DMS79 treated with DMSO at 0.1 percent for 48 hours (cell line): ENCODE measurements around the gene MEN1.

Source experiments
- DNase-seq: peaks from one replicate; lab custom pipeline; 2025; lab: John Stamatoyannopoulos, UW

Gene MEN1

DNA sequence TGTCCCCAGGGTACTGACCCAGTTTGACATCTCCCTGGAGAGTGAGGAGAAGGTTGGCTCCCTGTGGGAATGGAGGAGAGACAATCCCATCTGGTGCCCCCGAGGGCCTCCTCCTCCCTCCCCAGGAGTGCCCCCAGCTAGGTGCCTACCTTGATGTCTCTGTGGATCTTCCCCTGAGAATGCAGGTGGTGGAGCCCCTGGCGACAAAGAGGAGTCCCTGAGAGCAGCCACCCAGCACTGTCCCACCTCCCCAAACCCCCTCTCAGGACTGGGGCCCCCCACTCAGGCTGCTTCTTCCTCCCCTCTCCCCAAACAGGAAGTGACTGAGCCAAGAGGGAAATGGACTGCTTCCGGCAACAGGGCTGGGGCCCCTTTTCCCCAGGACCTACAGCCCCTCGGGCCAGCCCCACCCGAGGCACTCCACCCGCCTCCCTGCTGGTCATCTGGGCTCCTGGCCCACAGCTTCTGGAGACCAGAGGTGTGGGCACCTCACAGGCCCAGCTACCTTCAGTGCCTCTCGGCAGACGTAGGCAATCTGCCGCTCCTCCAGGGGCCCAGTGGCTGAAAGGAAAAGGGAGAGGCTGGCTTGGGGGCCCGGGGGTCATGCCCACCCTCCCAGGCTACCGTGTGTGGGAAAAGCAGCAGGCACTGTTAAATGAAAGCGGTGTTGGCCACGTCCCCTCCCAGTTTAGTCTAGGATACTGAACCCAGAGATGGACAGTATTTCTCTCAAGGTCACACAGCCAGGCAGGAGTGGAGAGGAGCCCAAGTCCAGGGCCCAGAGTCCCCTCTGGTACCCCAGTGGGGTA lies 8.6 kb downstream of the MEN1 start:
- no peak for DNase-seq

- DNase-seq = no peak
Measured at GRCh38 chr11:64801158-64801464, 9.2 kb downstream of the MEN1 start.

- DNase-seq = no peak
Measured at GRCh38 chr11:64800303-64801157, 9.8 kb downstream of the MEN1 start.

GRCh38 chr11:64799623-64800302 lies 10.6 kb downstream of the MEN1 start:
- no peak for DNase-seq

- no peak for DNase-seq
Measured at GRCh38 chr11:64799256-64799622, 11.1 kb downstream of the MEN1 start.

DNA sequence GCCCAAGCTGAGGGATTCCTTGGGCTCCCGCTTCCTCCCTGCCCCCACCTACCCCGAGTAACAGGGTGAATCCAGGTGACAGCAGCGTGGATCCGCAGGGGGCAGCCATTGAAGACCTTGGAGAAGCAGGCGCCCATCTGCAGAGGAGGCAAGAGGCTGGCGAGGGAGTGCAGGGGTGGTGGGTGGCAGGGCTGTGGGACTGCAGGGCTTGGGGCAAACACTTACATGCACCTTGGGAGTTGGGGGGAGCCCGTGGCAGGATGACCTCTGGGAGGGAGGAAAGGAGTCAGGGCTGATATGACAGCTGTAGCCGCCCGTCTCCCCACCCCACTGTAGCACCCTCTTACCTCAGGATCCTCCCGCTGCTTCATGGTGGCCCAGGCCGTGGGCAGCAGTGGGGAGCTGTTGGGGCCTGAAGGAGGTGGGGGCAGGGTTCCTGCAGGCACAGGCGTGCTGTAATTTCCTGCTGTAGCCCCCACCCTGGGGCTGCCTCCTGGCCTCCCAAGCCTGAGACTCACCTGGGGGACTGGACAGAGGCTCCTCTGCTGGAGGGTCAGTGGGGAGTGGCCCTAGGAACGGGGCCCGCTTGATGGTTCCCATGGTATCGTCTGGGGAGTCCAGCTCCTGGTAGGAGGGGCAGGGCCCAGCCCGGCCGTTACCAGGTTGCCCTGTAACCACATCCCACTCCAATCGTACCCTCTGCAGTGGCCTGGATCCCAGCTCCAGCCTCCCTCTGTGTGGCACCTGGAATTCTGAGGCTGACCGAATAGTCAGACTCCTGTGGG lies 13.4 kb downstream of the MEN1 start:
- no peak for DNase-seq

GRCh38 chr11:64796047-64796756 lies 14.1 kb downstream of the MEN1 start:
- DNase-seq = no peak

DNA sequence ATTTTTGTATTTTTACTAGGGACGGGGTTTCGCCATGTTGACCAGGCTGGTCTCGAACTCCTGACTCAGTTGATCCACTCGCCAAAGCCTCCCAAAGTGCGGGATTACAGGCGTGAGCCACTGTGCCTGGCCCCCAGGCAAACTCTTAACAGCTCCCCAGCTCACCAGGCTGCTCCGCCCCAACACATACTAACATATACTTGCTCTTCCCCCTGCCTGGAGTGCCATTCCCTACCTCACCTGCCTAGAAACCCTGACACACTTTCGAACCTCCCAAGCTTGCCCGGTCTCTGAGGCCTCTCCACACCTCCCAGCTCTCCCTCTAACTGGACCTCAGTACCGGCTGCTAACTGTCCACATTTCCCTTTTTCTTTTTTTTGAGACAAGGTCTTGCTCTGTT lies 15.8 kb downstream of the MEN1 start:
- DNase-seq = no peak

GRCh38 chr11:64793271-64794160 lies 16.8 kb downstream of the MEN1 start:
- no peak for DNase-seq

DNA sequence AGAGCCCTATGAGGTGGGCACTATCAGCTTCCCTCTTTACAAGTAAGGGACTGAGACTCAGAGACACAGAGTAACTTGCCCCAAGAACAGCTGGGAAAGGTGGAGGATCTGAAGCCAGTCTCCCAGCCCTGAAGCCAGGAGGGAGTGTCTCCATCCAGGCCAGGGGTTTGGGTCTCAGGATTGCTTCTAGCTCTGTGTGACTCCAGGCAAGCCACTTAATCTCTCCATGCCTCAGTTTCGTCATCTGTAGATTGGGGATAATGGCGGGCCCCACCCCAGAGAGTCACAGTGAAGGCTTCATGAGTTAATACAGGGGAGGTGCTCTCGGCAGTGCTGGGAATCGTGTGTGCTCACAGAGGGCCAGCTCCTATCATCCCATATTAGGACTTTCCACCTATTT lies 17.9 kb downstream of the MEN1 start:
- DNase-seq = no peak

- no peak for DNase-seq
Measured at GRCh38 chr11:64791781-64792291, 18.5 kb downstream of the MEN1 start.

DNA sequence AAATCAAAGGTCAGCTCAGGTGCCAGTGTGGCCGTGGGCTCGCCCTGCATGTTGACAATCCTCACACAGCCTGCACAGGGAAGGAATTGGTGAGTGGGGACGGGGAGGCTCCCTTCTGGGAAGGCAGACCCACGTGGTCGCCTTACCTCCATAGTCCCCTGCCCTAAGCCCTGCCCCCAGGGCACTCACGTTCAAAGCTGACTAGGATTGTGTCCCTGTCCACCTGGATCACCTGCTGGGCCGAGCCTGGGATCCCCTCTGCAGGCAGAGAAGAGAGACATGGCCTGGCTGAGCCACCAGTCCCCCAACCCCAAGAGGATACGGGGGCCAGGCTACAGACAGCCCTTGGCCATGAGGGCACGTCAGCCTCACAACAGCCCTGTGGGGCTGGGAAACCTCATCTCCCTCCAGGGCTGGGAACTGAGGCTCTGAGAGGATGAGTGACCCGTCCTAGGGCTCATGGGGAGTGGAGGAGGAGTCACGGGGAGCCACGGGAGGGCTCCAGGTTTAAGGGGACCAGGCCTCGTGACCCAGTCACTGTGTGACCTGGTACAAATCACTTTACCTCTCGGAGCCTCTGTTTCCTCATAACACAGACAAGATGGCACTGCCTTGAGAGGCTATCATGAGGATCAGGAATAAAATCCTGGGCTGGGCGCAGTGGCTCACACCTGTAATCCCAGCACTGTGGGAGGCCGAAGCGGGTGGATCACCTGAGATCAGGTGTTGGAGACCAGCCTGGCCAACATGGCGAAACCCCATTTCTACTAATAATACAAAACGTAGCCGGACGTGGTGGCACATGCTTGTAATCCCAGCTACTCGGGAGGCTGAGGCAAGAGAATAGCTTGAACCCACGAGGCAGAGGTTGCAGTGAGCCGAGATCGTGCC lies 19.9 kb downstream of the MEN1 start:
- no peak for DNase-seq

DNA sequence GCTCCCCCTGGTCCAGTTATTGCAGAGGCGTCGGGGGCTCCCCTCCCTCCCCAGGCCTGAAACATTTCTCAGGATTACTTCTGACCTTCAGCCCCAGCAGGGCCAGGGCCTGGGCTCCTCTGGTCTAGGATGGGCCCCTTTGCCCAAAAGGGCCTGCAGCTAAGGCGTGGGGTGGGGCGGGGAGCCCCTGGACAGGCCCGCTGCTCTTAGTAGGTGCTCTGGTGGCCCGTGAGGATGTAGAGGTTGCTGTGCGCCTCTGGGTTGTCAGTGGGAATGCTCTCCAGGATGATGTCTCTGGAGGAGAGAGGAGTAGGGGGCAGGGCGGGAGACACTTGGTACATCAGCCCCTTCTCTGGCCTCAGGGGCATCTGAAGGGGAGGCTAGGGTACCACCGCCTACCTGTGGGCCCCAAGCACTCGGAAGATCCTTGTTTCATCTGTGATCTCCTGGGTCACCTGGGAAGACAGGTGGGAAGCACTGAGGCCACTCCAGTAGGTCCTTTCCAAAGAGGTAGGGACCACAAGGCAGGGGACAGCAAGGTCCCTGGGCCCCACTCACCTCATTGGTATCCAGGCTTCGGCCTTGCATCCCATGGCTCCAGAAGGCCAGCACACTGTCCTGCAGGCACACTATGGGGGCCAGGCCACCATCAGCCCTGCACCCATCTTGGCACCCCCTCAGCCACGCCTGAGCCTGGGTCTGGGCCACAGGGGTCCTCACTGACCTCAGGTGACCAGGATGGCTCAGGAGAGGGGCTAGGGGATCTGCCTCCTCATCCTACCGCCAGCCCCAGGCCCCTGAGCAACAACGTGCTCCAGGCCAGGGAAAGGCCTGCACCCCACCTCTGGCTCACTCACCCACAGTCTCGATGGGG lies 20.8 kb downstream of the MEN1 start:
- DNase-seq = no peak

GRCh38 chr11:64788321-64789215 lies 21.8 kb downstream of the MEN1 start:
- no peak for DNase-seq

- no peak for DNase-seq
Measured at GRCh38 chr11:64787526-64788320, 22.6 kb downstream of the MEN1 start.

- DNase-seq = no peak
Measured at GRCh38 chr11:64786308-64786707, 24.0 kb downstream of the MEN1 start.
